Stimulated activated CD4-positive, alpha-beta T cell treated with anti-CD3 and anti-CD28 coated beads, TNF-alpha, amount 100 ng/mL, for 24 hours (primary cell): Measurements from ENCODE around the gene CD151.

Experiments
- DNase-seq, 3 experiments: peaks; one replicate each; pipeline ENCODE4 v3.0.0-alpha.2; 2020; ENCODE audit warnings: low read depth in 3 of 3

The CD151 gene

DNA sequence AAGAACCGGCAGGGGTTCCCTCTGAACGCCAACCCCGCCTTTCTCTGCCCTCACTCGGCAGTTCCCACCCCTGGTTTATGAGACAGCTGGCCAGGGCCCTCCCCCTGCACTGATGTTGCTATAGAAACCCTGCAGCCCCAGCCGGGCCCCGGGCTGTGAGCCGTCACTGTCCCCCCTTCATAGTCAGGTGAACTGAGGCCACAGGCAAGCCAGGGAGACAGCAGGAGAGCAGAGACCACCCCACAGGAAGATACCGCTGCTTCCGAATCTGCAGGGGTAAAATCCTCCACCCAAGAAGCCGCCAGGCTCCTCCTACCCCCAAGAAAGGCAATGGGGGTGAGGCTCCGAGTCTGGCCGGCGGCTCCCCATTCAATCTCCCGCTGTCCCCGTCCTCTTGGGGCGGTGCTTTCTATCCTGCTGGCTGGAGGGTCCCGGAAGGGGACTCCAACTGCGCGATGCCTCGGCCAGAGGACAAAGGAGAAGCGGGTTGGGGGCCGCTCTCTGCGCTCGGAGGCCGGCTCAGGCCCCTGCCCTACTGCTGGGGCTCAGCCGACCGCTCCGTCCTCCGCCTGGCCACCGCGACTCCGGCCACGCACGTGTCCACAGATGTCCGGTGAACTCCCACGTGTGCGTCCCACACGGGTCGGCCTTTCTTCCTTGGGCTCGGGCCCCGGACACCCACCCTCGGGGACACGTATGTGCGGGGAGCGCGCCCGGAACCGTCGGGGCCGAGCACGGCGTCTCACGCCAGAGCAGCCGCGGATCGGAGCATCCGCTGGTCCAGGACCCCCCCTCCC lies 35.3 kb upstream of the CD151 start:
- DNase-seq: peak; percentile 55 to 81 (median 55)

DNA sequence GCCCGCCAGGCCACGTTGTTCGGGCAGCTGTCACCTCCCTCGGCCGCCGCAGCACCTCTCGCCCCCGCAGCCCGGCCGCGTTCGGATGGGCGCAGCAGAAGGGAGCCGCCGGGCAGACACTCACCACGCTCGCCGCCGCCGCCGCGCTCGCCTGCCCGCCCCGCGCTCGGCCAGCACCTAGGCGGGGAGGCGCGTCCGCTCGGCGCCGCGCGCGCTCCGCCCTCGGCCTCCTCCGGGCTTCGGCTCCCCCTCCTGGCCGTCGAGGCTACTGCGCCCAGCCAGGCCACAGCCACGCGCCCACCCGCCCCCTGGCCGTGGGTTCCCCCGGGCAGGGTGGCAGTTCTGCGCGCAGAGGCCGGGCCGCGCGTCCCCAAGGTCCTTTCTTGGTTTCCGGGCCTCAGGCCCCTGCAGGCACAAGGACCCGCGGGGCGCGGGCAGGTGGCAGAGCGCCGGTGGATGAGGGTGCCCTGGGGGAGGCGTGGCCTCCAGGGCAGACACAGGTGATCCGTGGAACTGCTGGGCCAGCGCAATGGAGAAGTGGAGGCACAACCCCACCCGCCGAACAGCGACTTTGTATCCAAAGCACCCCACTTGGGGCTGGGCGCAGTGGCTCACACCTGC lies 34.5 kb upstream of the CD151 start, which contains the start of gene SLC25A22:
Gene SLC25A22 (minus strand): TSS at position 189 of the 621 bp plus-strand sequence. CDS start 3,275 bp downstream, outside the sequence.
- peak; percentile 66 to 83 (median 69) for DNase-seq

DNA sequence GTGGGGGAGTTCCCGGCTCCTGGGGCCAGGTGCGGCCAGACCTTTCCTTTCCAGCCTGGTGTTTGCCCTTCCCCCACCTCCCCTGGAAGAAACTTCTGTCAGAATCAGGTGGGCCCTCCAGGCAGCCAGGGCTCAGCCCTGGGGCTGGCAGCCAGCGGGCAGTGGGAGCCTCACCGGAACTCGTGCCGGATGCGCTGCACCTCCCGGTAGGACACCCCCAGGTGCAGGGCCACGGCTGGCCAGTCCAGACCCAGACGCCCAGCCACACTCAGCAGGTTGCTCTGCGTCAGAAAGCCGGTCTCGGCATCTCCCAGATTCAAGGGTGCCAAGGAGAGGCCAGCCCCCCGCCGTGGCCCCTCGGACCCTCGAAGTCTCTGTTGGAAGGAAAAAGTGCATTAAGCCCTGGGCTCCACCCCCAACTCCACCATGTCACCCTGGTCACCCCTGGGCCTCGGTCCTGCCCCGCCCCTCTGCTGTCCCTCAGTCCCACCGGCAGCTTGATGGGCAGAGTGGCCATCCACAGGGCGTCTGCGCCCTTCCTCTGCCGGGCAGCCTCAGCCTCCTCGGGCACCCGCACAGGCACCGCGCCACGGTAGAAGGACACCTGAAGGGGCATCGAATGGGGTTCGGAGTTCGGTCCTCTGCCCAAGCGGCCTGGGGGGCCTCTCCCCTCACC lies 33.0 kb upstream of the CD151 start:
- DNase-seq: no peak

DNA sequence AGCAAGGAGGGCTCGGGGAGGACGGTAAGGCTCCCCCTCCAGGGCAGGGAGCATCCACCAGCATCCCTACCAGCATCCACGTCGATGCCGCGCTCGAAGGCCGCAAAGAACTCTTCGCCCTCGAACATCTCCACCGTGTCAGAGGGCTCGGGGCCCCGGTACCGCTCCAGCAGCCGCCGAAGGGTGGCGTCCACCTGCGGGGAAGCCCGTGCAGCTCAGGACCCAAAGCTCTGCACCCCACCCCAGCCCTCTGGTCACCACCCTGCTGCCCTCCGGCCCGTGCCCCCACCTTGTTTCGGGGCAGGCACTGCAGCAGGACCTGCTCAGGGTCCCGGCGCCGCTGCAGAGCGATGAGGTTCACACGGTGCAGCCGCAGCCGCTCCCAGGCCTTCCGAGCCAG lies 32.3 kb upstream of the CD151 start:
- no peak for DNase-seq

DNA sequence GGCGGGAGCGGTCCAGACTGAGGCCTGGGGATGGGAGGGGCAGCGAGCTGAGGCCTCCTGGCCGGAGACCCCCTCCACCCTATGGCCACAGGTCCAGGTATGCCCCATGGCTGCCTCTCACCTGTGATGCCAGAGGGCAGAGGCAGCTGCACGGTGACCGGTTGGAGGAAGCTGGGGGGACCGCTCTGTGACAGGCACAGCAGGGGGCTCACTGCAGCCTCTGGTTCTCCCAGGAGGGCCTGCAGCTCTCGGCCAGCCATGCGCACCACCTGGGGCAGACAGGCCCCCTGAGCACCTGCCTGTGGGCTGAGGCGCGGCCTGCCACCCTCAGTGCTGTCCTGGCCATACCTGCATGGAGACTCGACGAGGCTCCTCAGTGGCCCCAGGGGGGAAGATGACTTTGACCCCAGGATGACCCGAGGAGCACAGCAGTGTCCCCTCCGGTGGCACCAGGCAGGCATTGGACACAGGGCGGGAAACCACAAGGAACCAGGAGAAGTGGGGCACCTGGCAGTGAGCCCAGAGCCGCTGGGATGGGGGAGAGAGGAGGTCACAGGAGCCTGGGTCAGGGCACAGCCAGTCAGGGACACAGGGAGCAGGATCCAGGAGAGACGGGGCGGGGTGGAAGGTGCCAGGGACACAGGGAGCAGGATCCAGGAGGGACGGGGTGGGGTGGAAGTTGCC lies 31.5 kb upstream of the CD151 start:
- no peak for DNase-seq

DNA sequence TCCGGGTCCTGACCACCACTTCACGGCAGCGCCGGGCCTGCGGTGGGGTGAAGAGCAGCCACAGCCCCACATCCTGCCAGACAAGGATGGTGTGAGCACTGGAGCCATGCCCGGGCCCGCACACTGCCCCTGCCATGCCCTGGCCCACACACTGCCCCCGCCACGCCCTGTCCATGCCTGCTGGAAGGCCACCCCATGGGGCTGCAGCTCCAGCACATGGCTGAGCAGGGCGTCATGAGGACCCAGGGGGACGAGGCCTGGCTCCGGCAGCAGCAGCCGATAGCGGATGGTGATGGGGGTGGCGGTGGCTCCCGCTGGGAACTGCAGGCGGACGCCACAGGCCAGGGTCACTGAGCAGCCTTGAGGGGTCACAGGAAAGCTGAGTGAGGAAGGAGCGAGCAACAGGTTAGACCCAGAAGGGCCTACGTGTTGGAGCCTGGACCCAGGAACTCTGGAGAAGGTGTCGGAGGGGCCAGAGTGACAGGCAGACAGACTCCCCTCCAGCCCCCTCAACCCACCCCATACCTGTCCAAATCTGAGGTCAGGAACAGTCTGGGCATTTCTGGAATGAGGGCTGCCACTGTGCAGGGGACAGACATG lies 30.6 kb upstream of the CD151 start:
- DNase-seq: no peak

DNA sequence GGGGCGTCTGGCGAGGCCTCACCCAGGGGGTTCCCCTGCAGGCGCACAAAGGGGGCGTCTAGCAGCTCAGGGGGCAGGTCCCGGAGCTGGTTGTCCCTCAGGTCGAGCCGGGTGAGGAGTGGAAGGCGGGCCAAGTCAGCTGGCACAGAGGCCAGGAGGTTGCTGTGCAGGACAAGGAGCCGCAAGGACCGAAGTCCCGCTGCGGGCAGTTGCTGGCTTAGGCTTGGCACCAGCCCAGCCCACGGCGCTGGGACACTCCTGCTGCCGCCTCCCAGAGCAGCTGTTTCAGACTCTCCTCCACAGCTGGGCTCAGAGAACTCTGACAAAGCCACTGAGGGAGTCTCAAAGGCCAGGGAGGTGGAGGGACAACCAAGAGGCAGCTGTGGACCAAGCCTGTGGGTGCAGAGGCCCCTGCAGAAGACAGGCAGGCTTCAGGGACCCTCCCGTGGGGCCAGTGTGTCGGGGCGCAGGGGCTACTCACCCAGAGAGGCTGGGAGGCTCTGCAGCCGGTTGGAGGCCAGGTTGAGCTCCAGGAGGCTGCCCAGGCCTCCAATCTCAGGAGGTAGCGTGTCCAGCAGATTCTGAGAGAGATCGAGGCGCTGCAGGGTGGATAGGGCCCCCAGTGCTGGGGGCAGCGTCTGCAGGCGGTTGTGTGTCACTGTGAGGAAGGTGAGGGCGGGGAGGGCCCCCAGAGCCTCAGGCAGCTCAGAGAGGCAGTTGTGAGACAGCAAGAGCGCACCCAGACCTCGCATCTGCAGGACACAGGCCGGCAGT lies 29.9 kb upstream of the CD151 start:
- DNase-seq: no peak

DNA sequence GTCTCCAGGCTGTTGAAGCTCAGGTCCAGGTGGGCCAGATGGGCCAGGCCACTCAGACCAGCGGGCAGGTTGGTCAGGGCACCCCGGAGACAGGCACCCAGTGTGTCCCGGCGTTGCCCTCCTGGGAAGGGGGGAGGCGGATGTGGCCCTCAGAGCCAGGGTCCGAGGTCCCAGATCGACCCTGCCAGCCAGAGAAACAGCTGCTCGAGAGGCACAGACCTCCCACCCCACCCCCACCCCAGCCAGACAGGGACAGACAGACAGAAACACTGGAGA lies 29.3 kb upstream of the CD151 start:
- no peak for DNase-seq

DNA sequence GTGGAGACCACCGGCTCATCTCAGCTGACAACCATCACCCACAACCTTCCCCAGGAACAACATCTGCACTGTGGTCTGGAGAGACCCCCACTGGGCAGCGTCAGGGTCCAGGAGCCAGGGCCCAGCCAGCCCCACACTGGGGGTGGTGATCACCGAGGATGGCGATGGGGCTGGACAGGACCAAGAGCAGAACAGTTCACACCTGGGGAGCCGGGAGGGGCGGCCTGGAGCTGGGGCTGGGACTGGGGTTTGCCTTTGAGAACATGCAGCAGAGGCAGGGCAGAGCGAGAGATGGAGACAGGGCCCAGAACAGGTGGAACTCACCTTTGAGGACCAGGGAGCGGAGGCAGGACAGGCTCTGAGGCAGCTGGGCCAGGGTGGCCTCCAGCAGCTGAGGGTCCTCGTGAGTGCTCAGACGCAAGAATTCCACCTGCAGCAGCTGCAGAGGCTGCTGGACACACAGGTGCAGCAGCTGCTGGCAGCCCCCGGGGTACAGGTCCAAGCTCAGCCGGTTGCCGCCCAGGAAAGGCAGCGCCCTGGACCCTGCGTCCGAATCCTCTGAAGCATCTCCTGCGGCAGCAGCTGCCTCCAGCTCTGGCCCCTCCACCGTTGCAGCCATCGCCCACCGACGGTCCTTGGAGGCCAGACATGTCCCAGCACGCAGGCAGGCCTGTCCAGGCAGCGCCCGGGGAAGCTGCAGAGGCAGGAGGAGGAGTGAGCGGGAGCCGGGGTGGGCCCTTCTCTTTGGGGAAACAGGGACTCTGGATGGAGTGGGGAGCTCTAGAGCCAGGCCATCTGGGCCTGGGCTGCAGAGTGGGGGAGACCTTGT lies 28.8 kb upstream of the CD151 start:
- no peak for DNase-seq

DNA sequence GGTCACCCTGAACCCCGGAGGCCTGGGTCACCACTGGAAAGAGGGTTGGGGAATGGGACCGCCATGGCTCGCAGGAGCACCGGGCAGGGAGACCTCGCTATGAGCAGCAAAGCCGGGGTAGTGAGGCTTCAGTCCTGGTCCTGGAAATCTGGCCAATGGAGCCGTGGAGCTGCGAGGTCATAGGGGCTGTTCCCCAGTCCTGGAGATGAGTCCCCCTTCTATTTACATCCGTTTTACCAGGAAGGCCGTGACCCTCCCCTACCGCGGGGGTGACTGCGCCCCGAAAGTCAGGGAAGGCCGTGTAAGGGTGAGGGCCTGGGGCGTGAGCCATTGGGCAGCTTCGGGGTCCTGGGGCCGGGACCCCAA lies 28.2 kb upstream of the CD151 start:
- no peak for DNase-seq

DNA sequence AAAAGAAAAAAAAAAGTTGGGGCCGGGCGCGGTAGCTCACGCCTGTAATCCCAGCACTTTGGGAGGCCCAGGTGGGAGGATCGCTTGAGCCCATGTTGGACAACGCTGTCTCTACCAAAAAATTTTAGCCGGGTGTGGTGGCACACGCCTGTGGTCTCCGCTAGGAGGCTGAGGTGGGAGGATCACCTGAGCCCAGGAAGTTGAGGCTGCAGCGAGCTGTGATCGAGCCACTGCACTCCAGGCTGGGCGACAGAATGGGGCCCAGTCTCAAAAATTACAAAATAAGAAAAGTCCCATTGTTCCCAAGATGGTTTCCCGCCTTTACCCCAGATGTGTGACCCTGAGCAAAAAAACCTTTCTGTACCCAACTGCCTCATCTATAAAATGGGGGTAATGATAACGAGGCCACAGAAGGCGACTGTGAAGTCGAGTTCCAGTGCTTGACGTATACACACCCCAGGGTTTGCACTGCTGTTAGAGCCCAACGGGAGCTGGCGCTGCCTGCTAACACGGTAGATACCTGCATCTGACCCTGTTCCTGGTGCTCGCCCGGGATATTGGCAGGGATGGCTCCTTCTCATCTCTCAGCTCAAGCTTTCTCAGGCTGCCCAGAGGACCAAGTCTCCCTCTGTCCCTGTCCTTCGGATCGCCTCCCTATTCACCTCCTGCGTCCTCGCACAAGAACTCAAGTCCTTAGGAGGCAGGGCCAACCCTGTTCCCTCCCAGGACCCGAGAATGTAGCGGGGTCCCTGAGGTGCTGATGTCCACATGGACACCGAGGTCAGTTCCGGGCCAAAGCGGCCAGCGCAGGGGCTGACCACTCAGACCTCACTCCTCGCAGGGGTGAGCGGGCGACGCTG lies 24.1 kb upstream of the CD151 start:
- no peak for DNase-seq

DNA sequence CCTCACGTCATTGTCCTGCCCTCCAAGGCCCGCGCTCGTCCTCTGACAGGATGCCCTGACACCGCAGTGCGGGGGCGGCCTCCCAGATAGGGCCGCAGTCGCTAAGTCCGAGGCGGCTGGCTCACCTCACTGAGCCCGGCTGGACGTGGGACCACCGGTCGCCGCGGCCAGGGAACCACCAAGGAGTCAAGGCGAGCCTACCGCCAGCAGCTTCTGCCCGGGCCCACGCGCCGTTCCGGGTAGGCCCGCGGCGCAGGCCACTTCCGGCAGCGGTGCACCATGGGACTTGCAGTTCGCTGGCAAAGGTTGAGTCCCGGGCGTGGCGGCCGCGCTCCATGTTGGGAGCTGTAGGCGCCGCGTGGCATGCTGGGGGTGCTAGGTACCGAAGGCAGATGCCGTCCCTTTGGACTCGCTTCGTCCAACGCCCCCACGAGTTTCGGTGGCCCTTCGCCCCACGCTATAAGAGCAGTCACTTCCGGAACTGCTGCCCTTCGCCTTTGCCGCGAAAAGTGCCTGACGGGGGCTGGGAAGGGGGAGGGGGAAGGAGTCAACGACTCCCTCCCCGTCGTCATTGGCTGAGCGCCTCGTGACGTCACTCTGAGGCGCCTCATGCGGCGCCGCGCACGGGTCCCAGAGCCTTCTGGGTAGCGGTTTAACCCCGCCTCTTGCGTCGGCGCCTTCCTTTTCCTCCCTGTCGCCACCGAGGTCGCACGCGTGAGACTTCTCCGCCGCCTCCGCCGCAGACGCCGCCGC lies 23.3 kb upstream of the CD151 start, which contains the start of gene RPLP2:
Gene RPLP2 (plus strand): TSS at position 681 of the 753 bp plus-strand sequence. CDS start 268 bp downstream, outside the sequence.
- DNase-seq: peak; percentile 95 to 98 (median 96)

DNA sequence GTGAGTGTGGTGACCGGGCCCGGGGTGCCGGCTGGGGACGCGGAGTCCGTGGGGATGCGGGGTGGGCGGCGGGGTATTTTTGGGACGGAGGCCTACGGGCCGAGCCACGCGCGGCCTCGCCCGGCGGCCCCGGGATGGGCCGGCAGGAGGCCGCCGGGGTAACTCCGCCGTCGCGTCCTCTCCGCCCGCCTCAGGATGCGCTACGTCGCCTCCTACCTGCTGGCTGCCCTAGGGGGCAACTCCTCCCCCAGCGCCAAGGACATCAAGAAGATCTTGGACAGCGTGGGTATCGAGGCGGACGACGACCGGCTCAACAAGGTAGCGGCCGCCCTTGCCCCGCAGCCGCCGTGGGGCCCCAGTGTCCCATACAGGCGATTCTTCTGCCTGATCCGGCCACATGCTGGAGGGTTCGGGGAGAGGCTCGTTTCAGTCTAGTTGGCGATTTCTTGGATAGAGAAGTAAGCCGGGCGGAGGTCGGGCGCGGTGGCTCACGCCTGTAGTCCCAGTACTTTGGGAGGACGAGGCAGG lies 22.6 kb upstream of the CD151 start:
- DNase-seq: no peak

DNA sequence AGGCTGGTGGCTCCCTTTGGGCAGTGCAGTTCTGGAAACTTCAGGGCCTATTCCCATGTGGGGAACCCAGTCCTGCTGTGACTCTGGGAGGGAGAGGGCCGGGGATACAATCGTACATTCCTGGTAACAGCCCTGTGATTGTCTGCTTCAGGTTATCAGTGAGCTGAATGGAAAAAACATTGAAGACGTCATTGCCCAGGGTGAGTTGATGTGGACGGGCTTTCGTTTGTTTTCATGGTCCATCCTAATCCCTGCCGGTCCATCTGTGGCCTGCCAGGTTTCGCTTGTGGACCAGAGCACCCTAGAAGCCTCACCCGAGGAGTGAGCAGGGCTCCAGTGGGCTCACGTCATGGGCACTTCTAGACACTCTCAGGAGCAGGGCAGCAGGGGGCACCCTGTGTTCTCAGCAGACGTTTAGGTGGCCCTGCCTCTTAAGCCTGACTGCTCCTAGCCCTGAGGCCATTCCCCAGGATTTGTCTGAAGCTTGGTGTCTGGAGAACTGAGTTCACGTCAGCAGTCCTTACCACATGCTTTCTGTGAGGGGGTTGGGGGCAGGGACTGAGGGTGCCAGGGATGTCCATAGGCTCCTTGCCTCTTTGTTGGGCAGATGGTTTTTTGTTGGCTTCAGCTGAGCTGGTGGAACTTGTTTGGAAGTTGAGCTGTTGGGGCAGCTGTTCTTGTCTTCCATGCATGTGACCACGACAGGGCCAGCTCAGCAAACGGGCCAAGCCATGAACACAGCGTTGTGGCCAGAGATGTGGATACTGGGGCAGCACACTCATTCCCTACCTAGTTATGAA lies 21.1 kb upstream of the CD151 start:
- no peak for DNase-seq

DNA sequence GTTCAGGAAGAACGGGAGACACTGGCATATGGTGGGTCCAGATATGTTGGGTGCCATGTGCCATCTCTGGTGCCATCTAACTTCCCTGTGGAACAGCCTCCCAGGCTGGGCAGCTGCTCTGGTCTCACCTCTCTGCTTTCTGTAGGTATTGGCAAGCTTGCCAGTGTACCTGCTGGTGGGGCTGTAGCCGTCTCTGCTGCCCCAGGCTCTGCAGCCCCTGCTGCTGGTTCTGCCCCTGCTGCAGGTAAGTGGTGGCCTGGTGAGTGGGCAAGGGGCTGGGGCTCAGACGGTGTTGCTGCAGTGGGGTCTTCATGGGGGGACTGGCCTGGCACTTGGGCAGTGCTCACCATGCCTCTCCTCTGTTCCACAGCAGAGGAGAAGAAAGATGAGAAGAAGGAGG lies 20.4 kb upstream of the CD151 start:
- DNase-seq: no peak

DNA sequence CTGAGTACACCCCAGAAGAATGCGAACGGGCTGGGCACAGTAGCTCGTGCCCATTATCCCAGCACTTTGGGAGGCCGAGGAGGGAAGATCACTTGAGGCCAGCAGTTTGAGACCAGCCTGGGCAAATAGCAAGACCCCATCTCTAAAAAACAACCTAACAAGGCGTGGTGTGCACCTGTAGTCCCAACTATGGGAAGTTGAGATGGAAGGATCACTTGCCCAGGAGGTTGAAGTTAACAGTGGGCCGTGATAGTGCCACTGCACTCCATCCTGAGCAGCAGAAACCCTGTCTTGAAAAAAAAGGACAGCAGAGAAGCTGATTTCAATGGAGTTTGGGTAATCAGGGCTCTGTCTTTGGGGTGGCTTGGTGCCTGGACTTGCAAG lies 19.7 kb upstream of the CD151 start:
- DNase-seq: no peak

DNA sequence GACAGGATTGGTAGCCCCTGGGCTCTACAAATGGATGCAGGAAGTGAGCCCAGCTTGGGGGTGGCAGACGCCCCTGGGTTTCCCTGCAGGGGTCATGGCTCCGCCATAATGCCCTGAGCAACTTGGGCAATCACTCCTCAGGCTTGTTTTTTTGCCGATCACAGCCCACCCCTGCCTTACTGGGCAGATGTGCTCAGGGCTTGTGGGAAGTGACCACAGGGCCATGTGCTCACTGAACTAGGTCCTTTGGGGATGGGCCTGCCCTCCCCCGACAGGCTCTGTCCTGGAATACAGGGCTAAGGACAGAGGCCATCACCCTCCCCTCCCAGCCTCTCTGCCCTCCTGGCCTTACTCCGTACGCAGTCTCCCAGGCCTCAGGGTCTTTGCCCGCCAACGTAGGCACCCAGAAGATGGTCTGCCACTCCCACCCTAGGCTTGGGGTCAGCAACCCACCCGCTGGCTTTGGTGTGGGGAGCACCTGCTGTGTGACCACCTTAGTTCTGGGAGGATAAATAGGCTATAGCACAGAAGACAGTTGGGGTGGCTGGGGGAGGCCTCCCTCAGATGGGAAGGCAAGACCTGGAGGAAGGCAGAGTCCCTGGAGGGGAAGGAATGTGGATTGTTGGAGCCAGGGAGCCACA lies 19.2 kb upstream of the CD151 start:
- no peak for DNase-seq
